ENCODE measurements around the gene ABLIM3. TPM values are rescaled to one million over a fixed set of nuclear protein-coding genes. Genes with fewer than 3 reads are reported as not detected.

The ABLIM3 gene
- polyA plus RNA-seq, 1 donor from 2014 or later: 17.7 TPM

- Histone ChIP-seq H4K20me1 (ENCODE audit: insufficient read depth) (no peaks in the 10 kb centered on the region), H3K4me3 (ENCODE audit: low read length) (no peak overlapping the region), H3K27ac (ENCODE audit: low read length) (no peak overlapping the region), H3K9me3 (ENCODE audit: low read length) (no peaks in the 10 kb centered on the region), H3K36me3 (ENCODE audit: insufficient read depth, low read length) (no peaks in the 10 kb centered on the region), H3K9ac (ENCODE audit: low read length) (no peak overlapping the region), H3K4me2 (ENCODE audit: low read length) (no peak overlapping the region), H3K79me2 (replicated peaks; ENCODE audit: insufficient read depth, low read length) (no peaks in the 10 kb centered on the region), H3K9me2 (ENCODE audit: insufficient read depth, low read length) (no peaks in the 10 kb centered on the region), H3K27me3 (ENCODE audit: insufficient read depth, low read depth, low read length) (no peaks in the 10 kb centered on the region), H3F3A (ENCODE audit: insufficient read depth, low read length, poor library complexity, severe bottlenecking) (no peaks in the 10 kb centered on the region), H2AFZ (ENCODE audit: low read depth, low read length) (no peak overlapping the region)
- TF ChIP-seq SMC3 (conservative IDR thresholded peaks at IDR 0.05; ENCODE audit: poor library complexity): no peak
- TF ChIP-seq TAF1 (IDR thresholded peaks at IDR 0.05; ENCODE audit: low read depth): no peak
- no peak for TF ChIP-seq CTCF (IDR thresholded peaks at IDR 0.05; ENCODE audit: poor library complexity, severe bottlenecking)
- no peak for TF ChIP-seq REST (IDR thresholded peaks at IDR 0.05; ENCODE audit: borderline replicate concordance)
- no peak for TF ChIP-seq RAD21 (conservative IDR thresholded peaks at IDR 0.05)
- TF ChIP-seq EP300 (conservative IDR thresholded peaks at IDR 0.05; ENCODE audit: poor library complexity, severe bottlenecking): no peak
- TF ChIP-seq MXI1 (conservative IDR thresholded peaks at IDR 0.05; ENCODE audit: poor library complexity, severe bottlenecking): no peak
- TF ChIP-seq EZH2 (IDR thresholded peaks at IDR 0.05; ENCODE audit: borderline replicate concordance, insufficient read depth, low read length, poor library complexity, severe bottlenecking): no peak
- TF ChIP-seq POLR2AphosphoS5 (IDR thresholded peaks at IDR 0.05): no peak
These were observed 143.9 kb downstream of the ABLIM3 start for GRCh38 chr5:149285153-149285552.

- Histone ChIP-seq H2AFZ (ENCODE audit: low read depth, low read length) (no peak overlapping the region), H3F3A (ENCODE audit: insufficient read depth, low read length, poor library complexity, severe bottlenecking) (no peaks in the 10 kb centered on the region), H3K9ac (ENCODE audit: low read length) (no peak overlapping the region), H3K27me3 (ENCODE audit: insufficient read depth, low read depth, low read length) (no peaks in the 10 kb centered on the region), H3K27ac (ENCODE audit: low read length) (no peak overlapping the region), H3K36me3 (ENCODE audit: insufficient read depth, low read length) (no peaks in the 10 kb centered on the region), H3K9me2 (ENCODE audit: insufficient read depth, low read length) (no peaks in the 10 kb centered on the region), H3K79me2 (replicated peaks; ENCODE audit: insufficient read depth, low read length) (no peaks in the 10 kb centered on the region), H4K20me1 (ENCODE audit: insufficient read depth) (no peaks in the 10 kb centered on the region), H3K9me3 (ENCODE audit: low read length) (no peaks in the 10 kb centered on the region), H3K4me2 (ENCODE audit: low read length) (no peak overlapping the region), H3K4me3 (ENCODE audit: low read length) (no peak overlapping the region)
- TF ChIP-seq EZH2 (IDR thresholded peaks at IDR 0.05; ENCODE audit: borderline replicate concordance, insufficient read depth, low read length, poor library complexity, severe bottlenecking): no peak
- TF ChIP-seq TAF1 (IDR thresholded peaks at IDR 0.05; ENCODE audit: low read depth): no peak
- no peak for TF ChIP-seq MXI1 (conservative IDR thresholded peaks at IDR 0.05; ENCODE audit: poor library complexity, severe bottlenecking)
- TF ChIP-seq SMC3 (conservative IDR thresholded peaks at IDR 0.05; ENCODE audit: poor library complexity): no peak
- no peak for TF ChIP-seq REST (IDR thresholded peaks at IDR 0.05; ENCODE audit: borderline replicate concordance)
- no peak for TF ChIP-seq EP300 (conservative IDR thresholded peaks at IDR 0.05; ENCODE audit: poor library complexity, severe bottlenecking)
- TF ChIP-seq POLR2AphosphoS5 (IDR thresholded peaks at IDR 0.05): no peak
- TF ChIP-seq CTCF (IDR thresholded peaks at IDR 0.05; ENCODE audit: poor library complexity, severe bottlenecking): no peak
- TF ChIP-seq RAD21 (conservative IDR thresholded peaks at IDR 0.05): no peak
These were observed 147.1 kb downstream of the ABLIM3 start for GRCh38 chr5:149288436-149288835.
